Stimulated activated CD8-positive, alpha-beta memory T cell treated with anti-CD3 and anti-CD28 coated beads, Interleukin-15, amount 100 ng/mL, for 24 hours (primary cell): ENCODE measurements around the gene GNA12.
"Not testable (repeated sequence)": the region's sequence is repeated elsewhere in the genome, so short reads cannot be mapped to it uniquely, and the experiment has no call there.

ENCODE experiments used
- DNase-seq: peaks from one replicate; pipeline ENCODE4 v3.0.0-alpha.2; 2020; ENCODE audit warnings: low read depth

GNA12 gene

GRCh38 chr7:2726316-2727018, 117.6 kb downstream of the GNA12 start:
- DNase-seq, result no peak

GRCh38 chr7:2725178-2726105, 118.7 kb downstream of the GNA12 start:
- no peak for DNase-seq

GRCh38 chr7:2724453-2725177, 119.5 kb downstream of the GNA12 start:
- no peak for DNase-seq

- DNase-seq, result not testable (repeated sequence)
These were observed 120.1 kb downstream of the GNA12 start for GRCh38 chr7:2724036-2724435.

- DNase-seq, result no peak
These were observed 120.8 kb downstream of the GNA12 start for GRCh38 chr7:2723138-2723850.

GRCh38 chr7:2722591-2722990, 121.5 kb downstream of the GNA12 start:
- no peak for DNase-seq

GRCh38 chr7:2721842-2722241, 122.3 kb downstream of the GNA12 start:
- no peak for DNase-seq

- no peak for DNase-seq
These were observed 124.1 kb downstream of the GNA12 start for GRCh38 chr7:2720024-2720423.

- no peak for DNase-seq
These were observed 125.1 kb downstream of the GNA12 start for GRCh38 chr7:2719007-2719406.

- DNase-seq, result no peak
These were observed 125.7 kb downstream of the GNA12 start for GRCh38 chr7:2718296-2718965.

- DNase-seq, result no peak
These were observed 126.5 kb downstream of the GNA12 start for GRCh38 chr7:2717293-2718261.

- no peak for DNase-seq
These were observed 127.2 kb downstream of the GNA12 start for GRCh38 chr7:2716906-2717292.

GRCh38 chr7:2716488-2716887, 127.6 kb downstream of the GNA12 start:
- DNase-seq, result no peak

GRCh38 chr7:2715341-2716231, 128.5 kb downstream of the GNA12 start:
- DNase-seq, result no peak

- DNase-seq, result no peak
These were observed 129.5 kb downstream of the GNA12 start for GRCh38 chr7:2714636-2715035.

GRCh38 chr7:2713978-2714377, 130.1 kb downstream of the GNA12 start:
- no peak for DNase-seq

GRCh38 chr7:2713370-2713769, 130.7 kb downstream of the GNA12 start:
- no peak for DNase-seq

- DNase-seq, result no peak
These were observed 132.0 kb downstream of the GNA12 start for GRCh38 chr7:2711895-2712675.
